Keratinocyte (primary cell): ENCODE measurements around the gene NECAB3. TPM values are rescaled to one million over a fixed set of nuclear protein-coding genes. Genes with fewer than 3 reads are reported as not detected.

Experiments used
- DNase-seq: peaks from one replicate; pipeline ENCODE4 v3.0.0-alpha.2; 2011; ENCODE audit warnings: low read depth, missing footprints, low spot score
- FAIRE-seq: peaks from 2 replicates; lab custom pipeline; 2011; peaks lifted over from hg19 to GRCh38; lab: Jason Lieb, UNC
- H2AFZ ChIP-seq: 2 replicates; pipeline ENCODE4 v1.6.0; 2012; ENCODE audit warnings: low read length, control low read depth, inconsistent platforms; ENCODE audit not compliant: control insufficient read depth
- H3K27ac ChIP-seq: 2 replicates; pipeline ENCODE4 v1.5.1; 2011; ENCODE audit warnings: low read length; ENCODE audit not compliant: control insufficient read depth, insufficient read depth
- H3K27me3 ChIP-seq: 3 replicates; pipeline ENCODE4 v1.6.0; 2011; ENCODE audit warnings: low read length; ENCODE audit not compliant: control insufficient read depth, insufficient read depth; ENCODE audit errors: extremely low read depth
- H3K36me3 ChIP-seq, 2 experiments: 2 replicates in 1 of 2; 3 replicates in 1 of 2; pipeline ENCODE4 v1.5.1; 2011; ENCODE audit warnings: low read length in 2 of 2, mild to moderate bottlenecking in 1 of 2; ENCODE audit not compliant: control insufficient read depth in 2 of 2, insufficient read depth in 2 of 2; ENCODE audit errors: extremely low read depth in 1 of 2
- H3K4me1 ChIP-seq: 3 replicates; pipeline ENCODE4 v1.5.1; 2011; ENCODE audit warnings: low read length; ENCODE audit not compliant: control insufficient read depth, insufficient read depth; ENCODE audit errors: extremely low read depth
- H3K4me2 ChIP-seq: 3 replicates; pipeline ENCODE4 v1.6.0; 2011; ENCODE audit warnings: low read depth, low read length; ENCODE audit not compliant: control insufficient read depth, insufficient read depth; ENCODE audit errors: extremely low read depth
- H3K4me3 ChIP-seq, 3 experiments: fragments of 200-600 bp in 1 of 3; sonication (generic) in 1 of 3; 2 replicates in 2 of 3; 3 replicates in 1 of 3; pipeline ENCODE4 v1.5.1; 2011 to 2016; ENCODE audit warnings: low read length in 3 of 3, mild to moderate bottlenecking in 3 of 3, control low read depth in 2 of 3, inconsistent platforms in 1 of 3, low read depth in 1 of 3, mixed read lengths in 1 of 3, mixed run types in 1 of 3, moderate library complexity in 1 of 3; ENCODE audit not compliant: control insufficient read depth in 2 of 3, insufficient read depth in 2 of 3; ENCODE audit errors: extremely low read depth in 1 of 3
- H3K79me2 ChIP-seq: 2 replicates; pipeline ENCODE4 v1.6.0; 2012; ENCODE audit warnings: low read length; ENCODE audit not compliant: control insufficient read depth, insufficient read depth
- H3K9ac ChIP-seq: 3 replicates; pipeline ENCODE4 v1.6.0; 2011; ENCODE audit warnings: low read length; ENCODE audit not compliant: control insufficient read depth, insufficient read depth; ENCODE audit errors: extremely low read depth
- H3K9me1 ChIP-seq: 3 replicates; pipeline ENCODE4 v1.6.0; 2011; ENCODE audit warnings: low read length; ENCODE audit not compliant: control insufficient read depth, insufficient read depth; ENCODE audit errors: extremely low read depth
- H3K9me3 ChIP-seq: 2 replicates; pipeline ENCODE4 v1.5.1; 2012; ENCODE audit warnings: low read depth, low read length; ENCODE audit not compliant: control insufficient read depth
- H4K20me1 ChIP-seq: 3 replicates; pipeline ENCODE4 v1.6.0; 2011; ENCODE audit warnings: low read length; ENCODE audit not compliant: control insufficient read depth, insufficient read depth; ENCODE audit errors: extremely low read depth
- CTCF ChIP-seq, 3 experiments: IDR thresholded peaks in 1 of 3; conservative IDR thresholded peaks in 1 of 3; optimal IDR thresholded peaks in 1 of 3; 2 replicates in 2 of 3; 3 replicates in 1 of 3; pipeline versions ENCODE3 to v1.5.1; 2011; ENCODE audit warnings: low read length in 3 of 3, mild to moderate bottlenecking in 3 of 3, moderate library complexity in 2 of 3, control low read depth in 1 of 3, inconsistent platforms in 1 of 3; ENCODE audit not compliant: insufficient read depth in 2 of 3; ENCODE audit errors: extremely low read depth in 1 of 3
- EZH2 ChIP-seq: IDR thresholded peaks from one replicate; pipeline ENCODE4 v1.6.1; 2012; ENCODE audit warnings: inconsistent platforms, mild to moderate bottlenecking, low read length, moderate library complexity
- dilution Hi-C: fragments of 300-500 bp; cut with MboI; formaldehyde crosslinking; loops from one replicate; pipeline ENCODE4 v1.7.0; 2020; ENCODE audit warnings: low sequenced_read_pairs; ENCODE audit not compliant: extremely low pct_ligation_motif_present
- polyA plus RNA-seq, 5 experiments: library from polyadenylated mRNA; depleted of rRNA in 3 of 5; stranded (reverse) in 3 of 5; stranded (forward) in 1 of 5; unstranded in 1 of 5; fragments of >200 nt; gene quantifications; 1 replicate in 1 of 5; 2 replicates in 3 of 5; 3 replicates in 1 of 5; pipeline versions ENCODE4 v1.2.1 to v1.2.3, GENCODE V29; 2011 to 2012; ENCODE audit warnings: missing spikeins in 2 of 5, low read depth in 1 of 5, low replicate concordance in 1 of 5

The NECAB3 gene
- polyA plus RNA-seq, 1 donor (not counting 4 experiments of a cell fraction or from before 2014, with no cell fraction given) = 4.6 TPM

DNA sequence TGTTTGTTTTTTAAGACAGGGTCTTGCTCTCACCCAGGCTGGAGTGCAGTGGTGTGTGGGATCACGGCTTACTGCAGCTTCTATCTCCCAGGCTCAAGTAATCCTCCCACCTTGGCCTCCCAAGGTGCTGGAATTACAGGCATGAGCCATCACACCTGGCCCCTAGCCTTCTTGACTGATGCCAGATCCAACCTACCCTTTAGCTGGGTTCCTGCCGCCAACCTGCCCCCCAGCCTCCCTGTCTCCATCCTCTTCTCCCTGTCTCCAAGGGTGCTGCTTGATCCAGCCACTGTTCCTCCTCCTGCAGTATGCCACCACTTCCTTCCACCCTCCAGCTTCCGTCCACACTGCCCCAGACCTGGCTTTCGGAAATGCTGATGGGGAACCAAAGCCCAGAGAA, 15.3 kb downstream of the NECAB3 start:
- no peak for DNase-seq
- H3K36me3 ChIP-seq = no peaks in the 10 kb centered on the region
- no peak for FAIRE-seq
- no peaks in the 10 kb centered on the region for H3K27me3 ChIP-seq
- H3K9me1 ChIP-seq = no peaks in the 10 kb centered on the region
- no peak overlapping the region for H3K9ac ChIP-seq
- no peak overlapping the region for H3K4me3 ChIP-seq
- H3K4me2 ChIP-seq = no peak overlapping the region
- dilution Hi-C loops = no loop called here
- peaks cover 8% of the 10 kb centered on the region for H3K4me1 ChIP-seq
- H2AFZ ChIP-seq = no peak overlapping the region
- no peak for TF ChIP-seq CTCF (optimal IDR thresholded peaks at IDR 0.05 in 1 of 3, IDR thresholded peaks at IDR 0.05 in 1 of 3, conservative IDR thresholded peaks at IDR 0.05 in 1 of 3; ENCODE audit: extremely low read depth in 1 of 3, insufficient read depth in 2 of 3, low read length in 3 of 3)
- TF ChIP-seq EZH2 = no peak
- H4K20me1 ChIP-seq = no peaks in the 10 kb centered on the region
- no peaks in the 10 kb centered on the region for H3K9me3 ChIP-seq
- no peaks in the 10 kb centered on the region for H3K79me2 ChIP-seq
- H3K27ac ChIP-seq = no peak overlapping the region

DNA sequence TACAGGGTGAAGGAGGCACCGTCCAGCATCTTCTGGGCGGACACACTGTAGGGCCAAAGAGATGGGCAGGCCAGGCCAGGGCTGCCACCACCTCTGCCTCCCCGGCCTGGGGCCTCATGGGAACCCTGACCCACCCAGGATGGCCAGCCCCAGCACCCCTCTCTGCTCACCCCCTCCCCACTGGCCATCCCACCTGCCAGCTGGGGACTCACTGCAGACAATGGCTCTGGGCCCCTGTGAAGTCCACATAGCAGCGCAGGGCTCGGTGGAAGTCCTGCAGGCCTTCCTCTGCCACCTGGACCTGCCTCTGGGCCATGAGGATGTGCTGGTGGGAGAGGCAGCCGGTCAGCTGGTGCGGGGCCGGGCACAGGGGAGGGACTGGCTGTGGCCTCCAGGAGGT, 15.7 kb downstream of the NECAB3 start:
- Histone ChIP-seq H3K27me3 (no peaks in the 10 kb centered on the region), H3K4me3 (no peak overlapping the region), H3K4me1 (peaks cover 9% of the 10 kb centered on the region), H3K36me3 (no peaks in the 10 kb centered on the region), H3K4me2 (no peak overlapping the region), H2AFZ (no peak overlapping the region), H3K27ac (no peak overlapping the region), H3K9me3 (no peaks in the 10 kb centered on the region), H3K9me1 (no peaks in the 10 kb centered on the region), H4K20me1 (no peaks in the 10 kb centered on the region), H3K9ac (no peak overlapping the region), H3K79me2 (no peaks in the 10 kb centered on the region)
- dilution Hi-C loops = no loop called here
- no peak for TF ChIP-seq CTCF (optimal IDR thresholded peaks at IDR 0.05 in 1 of 3, IDR thresholded peaks at IDR 0.05 in 1 of 3, conservative IDR thresholded peaks at IDR 0.05 in 1 of 3; ENCODE audit: extremely low read depth in 1 of 3, insufficient read depth in 2 of 3, low read length in 3 of 3)
- TF ChIP-seq EZH2 = no peak
- DNase-seq (no peak), FAIRE-seq (no peak)
